Myocyte (in vitro differentiated cells): ENCODE data around the gene SH2D7. TPM values are rescaled to one million over a fixed set of nuclear protein-coding genes. Genes with fewer than 3 reads are reported as not detected.

Experiments used
- DNase-seq: peaks from one replicate; pipeline ENCODE4 v3.0.0-alpha.2; 2012; ENCODE audit warnings: low read depth
- total RNA-seq: library from RNA; depleted of rRNA; stranded (reverse); fragments of >200 nt; gene quantifications from 2 replicates; pipeline ENCODE4 v1.2.3, GENCODE V29; 2014

SH2D7 gene
- total RNA-seq, 1 donor from 2014 or later, result 0.16 TPM

GRCh38 chr15:78102211-78102610 lies 9.8 kb downstream of the SH2D7 start:
- DNase-seq, result no peak

- no peak for DNase-seq
These were observed 10.4 kb downstream of the SH2D7 start for GRCh38 chr15:78102741-78103140.

- no peak for DNase-seq
These were observed 11.2 kb downstream of the SH2D7 start for GRCh38 chr15:78103406-78104118.

- DNase-seq, result peak; percentile 61
These were observed 11.7 kb downstream of the SH2D7 start for GRCh38 chr15:78104119-78104479.

DNA sequence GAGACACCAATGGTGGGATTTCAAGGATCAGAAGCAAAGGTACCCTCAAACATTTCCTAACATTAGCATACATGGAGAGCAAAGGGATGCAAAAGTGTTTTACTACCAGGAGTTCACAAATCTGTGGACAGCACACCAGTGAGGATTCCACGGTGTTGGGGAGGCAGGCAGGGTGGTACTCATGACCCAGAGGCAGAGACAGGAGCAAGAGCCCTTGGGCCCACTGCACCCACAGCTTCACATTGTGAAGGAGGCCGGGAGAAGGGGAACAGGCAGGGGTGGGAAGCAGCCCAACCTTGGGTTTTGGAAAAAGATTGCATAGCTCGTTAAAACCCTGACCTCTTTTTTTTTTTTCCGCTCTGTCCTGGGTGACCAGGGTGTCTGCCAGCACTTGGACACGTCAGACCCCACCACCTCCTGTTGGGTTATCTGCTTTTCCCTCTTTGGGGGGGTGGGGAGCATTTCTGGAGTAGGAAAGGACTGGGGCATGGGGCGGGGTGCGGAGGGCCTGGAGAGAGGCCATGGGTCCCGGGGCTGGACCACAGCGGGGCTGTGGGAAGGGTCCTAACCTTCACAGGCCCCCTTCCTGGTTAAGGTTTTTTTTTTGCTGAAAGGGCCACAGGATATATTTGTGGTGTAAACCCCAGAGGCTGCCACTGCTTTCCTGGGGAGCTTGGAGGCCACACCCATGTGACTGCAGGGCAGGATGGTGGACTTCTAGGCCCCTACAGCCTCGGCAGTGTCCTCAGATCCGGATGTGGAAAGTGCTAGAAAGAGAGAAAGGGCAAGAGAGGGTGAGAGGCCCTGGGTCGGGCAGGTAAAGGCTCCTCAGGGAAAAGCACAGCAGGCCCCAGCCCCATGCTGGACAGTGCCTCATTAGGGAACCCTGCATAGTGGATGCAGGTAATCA lies 12.5 kb downstream of the SH2D7 start:
- DNase-seq, result no peak

DNA sequence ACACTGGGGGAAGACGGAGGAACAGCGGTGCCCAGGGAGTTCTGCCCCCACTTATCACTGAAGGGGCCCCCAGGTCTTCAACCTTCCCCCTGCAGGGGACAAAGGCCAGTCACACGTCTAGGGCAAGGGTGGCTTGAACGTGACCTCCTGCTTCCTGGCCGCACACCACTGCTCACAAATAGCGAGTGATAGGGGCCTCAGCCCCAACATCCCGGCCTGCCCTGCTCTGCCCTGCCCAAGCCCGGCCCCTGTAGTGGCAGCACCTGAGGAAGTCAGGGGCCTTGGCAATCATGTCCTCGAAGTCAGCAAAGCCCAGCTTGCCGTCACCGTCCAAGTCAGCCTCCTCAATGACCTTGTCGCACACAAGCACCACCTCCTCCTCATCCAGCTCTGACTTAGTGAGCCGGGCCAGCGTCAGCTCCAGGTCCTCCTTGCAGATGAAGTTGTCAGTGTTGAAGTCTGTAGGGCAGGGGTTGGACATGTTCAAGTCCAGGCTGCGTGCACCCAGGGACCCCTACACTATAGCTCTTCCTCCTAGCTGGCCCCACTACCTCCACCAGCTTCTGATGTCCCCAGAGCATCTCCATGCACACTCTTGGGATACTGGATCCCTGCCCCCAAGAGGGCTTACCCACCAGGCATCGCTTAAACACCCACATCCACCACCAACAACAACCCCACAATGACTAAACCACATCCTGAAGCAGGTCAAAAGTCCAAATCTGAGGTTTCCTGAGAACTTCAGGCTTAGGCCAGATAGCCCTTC lies 13.3 kb downstream of the SH2D7 start:
- DNase-seq, result peak; percentile 13

- no peak for DNase-seq
These were observed 15.1 kb downstream of the SH2D7 start for GRCh38 chr15:78107471-78107870.

- DNase-seq, result peak; percentile 90
These were observed 16.1 kb downstream of the SH2D7 start for GRCh38 chr15:78108300-78109084.

- DNase-seq, result no peak
These were observed 16.8 kb downstream of the SH2D7 start for GRCh38 chr15:78109156-78109555.

GRCh38 chr15:78110096-78110495 lies 17.7 kb downstream of the SH2D7 start:
- DNase-seq, result no peak

GRCh38 chr15:78110916-78111475 lies 18.6 kb downstream of the SH2D7 start:
- no peak for DNase-seq

- no peak for DNase-seq
These were observed 19.4 kb downstream of the SH2D7 start for GRCh38 chr15:78111788-78112187.

DNA sequence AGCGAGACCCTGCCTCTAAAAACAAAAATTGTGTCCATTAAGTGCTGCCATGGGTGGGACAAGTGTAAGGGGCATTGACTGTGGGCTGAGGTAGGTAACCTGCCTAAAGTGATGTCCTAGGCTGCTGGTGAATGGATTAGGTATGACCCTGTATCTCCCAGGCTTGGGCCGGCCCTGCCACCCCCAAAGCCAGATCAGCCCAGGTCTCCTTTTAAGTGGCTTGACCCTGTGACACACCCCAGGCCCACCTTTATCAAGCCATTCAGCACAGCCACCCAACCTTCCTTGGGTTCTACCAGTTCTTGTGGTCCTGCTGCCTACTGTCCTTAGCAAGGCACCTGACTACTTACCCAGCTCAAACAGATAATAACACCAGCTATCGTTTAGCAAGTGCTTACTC lies 20.2 kb downstream of the SH2D7 start:
- no peak for DNase-seq

DNA sequence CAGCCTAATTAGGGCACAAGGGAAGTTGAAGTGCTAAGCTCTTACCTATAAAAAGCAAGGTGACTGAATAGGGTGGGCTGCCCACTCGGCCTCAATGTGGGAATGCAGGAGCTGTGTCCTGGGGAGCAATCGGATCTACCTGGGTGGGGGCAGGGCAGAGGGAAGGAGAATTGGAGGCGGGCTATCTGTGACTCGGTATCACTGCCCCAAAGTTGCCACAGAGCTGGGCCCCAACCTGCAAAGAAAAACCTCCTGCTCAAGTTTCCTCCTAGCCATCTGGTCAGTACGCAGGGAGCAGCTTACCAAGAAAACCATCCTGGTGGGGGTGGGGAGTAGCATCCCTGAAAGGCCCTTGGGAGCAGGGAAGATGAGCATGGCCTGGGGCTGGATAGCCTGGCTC lies 28.2 kb downstream of the SH2D7 start:
- DNase-seq, result no peak

GRCh38 chr15:78125267-78125666 lies 32.9 kb downstream of the SH2D7 start:
- DNase-seq, result no peak

DNA sequence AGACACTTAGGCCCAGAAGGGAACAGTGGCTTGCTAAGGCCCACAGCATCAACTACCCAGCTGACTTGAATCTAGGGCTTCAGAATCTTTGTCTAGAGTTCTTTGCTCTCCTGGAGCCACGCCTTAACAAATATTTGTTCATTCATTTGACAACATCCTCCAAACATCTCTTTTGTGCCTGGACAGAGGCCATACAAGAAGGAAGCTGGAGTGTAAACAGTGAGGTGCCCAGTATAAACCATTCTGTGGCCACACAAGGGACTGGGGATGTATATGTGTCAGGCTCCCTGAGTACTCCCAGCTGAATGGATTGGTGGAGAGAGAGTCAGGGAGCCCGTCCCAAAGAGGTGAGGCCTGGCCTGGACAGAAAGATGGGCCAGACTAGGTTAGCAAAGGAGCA lies 35.5 kb downstream of the SH2D7 start:
- DNase-seq, result no peak

DNA sequence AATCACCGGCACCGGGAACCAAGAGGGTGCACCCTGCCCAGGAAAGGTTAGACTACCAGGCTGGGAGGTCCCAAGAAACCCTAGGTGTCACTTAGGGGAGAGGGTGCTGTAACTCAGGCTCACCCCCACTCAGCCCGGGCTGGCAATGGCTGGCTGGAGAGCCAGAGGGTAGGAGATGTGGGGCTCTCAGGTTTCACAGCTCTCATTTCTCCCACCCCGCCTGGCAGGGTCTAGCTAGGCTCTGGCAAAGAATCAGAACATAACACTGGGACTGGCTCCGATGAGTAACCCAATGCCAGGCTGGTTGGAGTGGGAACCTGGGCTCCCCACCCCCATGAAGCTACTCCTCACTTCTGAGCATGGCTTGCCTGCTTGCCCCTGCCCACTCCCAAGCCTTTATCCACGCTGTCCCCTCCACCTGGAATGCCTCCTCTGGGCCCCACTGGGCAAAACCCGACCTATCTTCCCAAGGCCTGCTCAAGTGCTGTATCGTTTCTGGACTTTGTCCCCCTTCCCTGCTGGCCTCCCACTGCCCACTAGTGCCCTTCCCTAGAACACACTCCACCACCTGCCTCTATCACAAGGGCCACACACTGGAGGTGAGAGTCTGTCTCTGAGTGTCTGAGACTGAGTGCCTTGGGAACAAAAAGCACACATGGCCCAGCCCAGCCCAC lies 36.9 kb downstream of the SH2D7 start:
- DNase-seq, result peak; percentile 32

DNA sequence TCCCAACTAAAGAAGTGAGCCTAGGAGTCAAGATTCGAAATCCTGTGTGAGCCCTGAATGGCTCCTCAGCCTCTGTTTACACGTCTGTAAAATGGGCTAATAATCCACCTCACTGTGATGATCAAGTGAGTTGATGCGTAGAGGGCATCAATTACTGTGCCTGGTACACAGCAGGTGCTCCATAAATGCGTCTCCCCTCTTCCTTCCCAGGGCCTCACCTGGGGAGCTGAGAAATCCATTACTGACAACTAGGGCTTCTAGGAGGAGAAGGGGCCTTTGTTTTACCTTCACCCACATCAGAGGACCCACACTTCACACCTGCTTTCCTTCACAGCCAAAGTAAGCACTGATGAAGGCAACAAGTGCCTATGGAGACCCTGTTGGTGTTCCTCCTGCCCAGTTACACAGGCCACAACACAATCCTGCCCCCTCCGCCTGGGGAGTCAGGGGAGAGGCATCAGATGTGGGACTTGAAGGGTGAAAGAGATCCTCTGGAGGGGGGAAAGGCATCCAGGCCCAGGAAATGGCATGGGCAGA lies 37.5 kb downstream of the SH2D7 start:
- no peak for DNase-seq

GRCh38 chr15:78130466-78131294 lies 38.3 kb downstream of the SH2D7 start:
- DNase-seq, result no peak
